Measurements from ENCODE around the gene TSPAN18. TPM values are rescaled to one million over a fixed set of nuclear protein-coding genes. Genes with fewer than 3 reads are reported as not detected.

Gene TSPAN18
- total and polyA plus RNA-seq, 9 donors = 2.1 to 35.3 (median 14.4) TPM

GRCh38 chr11:44730775-44731174, 4.0 kb downstream of the TSPAN18 start:
- no peak for TF ChIP-seq POLR2A (IDR thresholded peaks at IDR 0.05)
- TF ChIP-seq CTCF (IDR thresholded peaks at IDR 0.05) = no peak
- no peak for TF ChIP-seq EP300 (IDR thresholded peaks at IDR 0.05)
- no peak overlapping the region for H3K27ac ChIP-seq
- no peak for DNase-seq

GRCh38 chr11:44731685-44732430, 5.1 kb downstream of the TSPAN18 start:
- Histone ChIP-seq H3K4me1 (ENCODE audit: insufficient read depth) (peaks cover 2% of the 10 kb centered on the region), H3K27ac (no peak overlapping the region), H3K36me3 (no peaks in the 10 kb centered on the region), H3K27me3 (no peaks in the 10 kb centered on the region), H3K4me3 (no peak overlapping the region), H3K9me3 (no peaks in the 10 kb centered on the region)
- DNase-seq = no peak
- TF ChIP-seq EP300 (IDR thresholded peaks at IDR 0.05) (no peak), CTCF (IDR thresholded peaks at IDR 0.05) (no peak)
- WGBS, 3 donors = 54 to 72% (median 63%) methylated on average over 12 of the region's 12 CpGs
- intact Hi-C loops (cut with DNase I) = no loop called here

More at GRCh38 chr11:44730775-44731174, 4.0 kb downstream of the TSPAN18 start:
- peaks cover 6% of the 10 kb centered on the region for H3K4me1 ChIP-seq (ENCODE audit: insufficient read depth)
- no peaks in the 10 kb centered on the region for H3K27me3 ChIP-seq
- no peaks in the 10 kb centered on the region for H3K36me3 ChIP-seq
- intact Hi-C loops (cut with DNase I) = no loop called here
- no peaks in the 10 kb centered on the region for H3K9me3 ChIP-seq
- no peak overlapping the region for H3K4me3 ChIP-seq
- whole genome bisulfite sequencing, 3 donors = 90 to 95% (median 91%) methylated on average over 5 of the region's 5 CpGs

- intact Hi-C loops (cut with DNase I) = no loop called here
- Histone ChIP-seq H3K36me3 (no peaks in the 10 kb centered on the region), H3K27ac (no peak overlapping the region), H3K9me3 (no peaks in the 10 kb centered on the region), H3K4me1 (ENCODE audit: insufficient read depth) (peaks cover 2% of the 10 kb centered on the region), H3K27me3 (no peaks in the 10 kb centered on the region), H3K4me3 (no peak overlapping the region)
- WGBS, 3 donors = 96 to 99% (median 98%) methylated on average over 5 of the region's 5 CpGs
- DNase-seq = no peak
- no peak for TF ChIP-seq POLR2A (IDR thresholded peaks at IDR 0.05)
- no peak for TF ChIP-seq EP300 (IDR thresholded peaks at IDR 0.05)
- no peak for TF ChIP-seq CTCF (IDR thresholded peaks at IDR 0.05)
These were observed 5.8 kb downstream of the TSPAN18 start for GRCh38 chr11:44732564-44732963.

DNA sequence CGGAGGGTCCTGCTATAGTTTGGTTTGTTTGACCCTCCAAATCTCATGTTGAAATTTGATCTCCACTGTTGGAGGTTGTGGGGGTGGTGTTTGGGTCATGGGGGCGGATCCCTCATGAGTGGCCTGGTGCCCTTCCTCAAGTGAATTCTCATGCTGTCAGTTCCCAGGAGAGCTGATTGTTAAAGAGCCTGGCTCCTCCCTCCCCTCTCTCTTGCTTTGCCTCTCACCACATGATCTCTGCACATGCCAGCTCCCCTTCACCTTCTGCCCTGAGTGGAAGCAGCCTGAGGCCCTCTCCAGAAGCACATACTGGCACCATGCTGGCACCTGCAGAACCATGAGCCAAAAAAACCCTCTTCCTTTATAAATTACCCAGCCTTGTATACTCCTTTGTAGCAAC, 7.1 kb downstream of the TSPAN18 start:
- TF ChIP-seq CTCF (IDR thresholded peaks at IDR 0.05) (no peak), POLR2A (IDR thresholded peaks at IDR 0.05) (no peak), EP300 (IDR thresholded peaks at IDR 0.05) (no peak)
- no peaks in the 10 kb centered on the region for H3K27me3 ChIP-seq
- intact Hi-C loops (cut with DNase I) = no loop called here
- H3K9me3 ChIP-seq = no peaks in the 10 kb centered on the region
- no peak overlapping the region for H3K4me3 ChIP-seq
- no peaks in the 10 kb centered on the region for H3K4me1 ChIP-seq (ENCODE audit: insufficient read depth)
- H3K36me3 ChIP-seq = no peaks in the 10 kb centered on the region
- WGBS, 3 donors = 90 to 100% (median 96%) methylated on average over 2 of the region's 2 CpGs
- H3K27ac ChIP-seq = no peak overlapping the region
- no peak for DNase-seq

Measured in ovary (tissue), 9 donors.